GOT3 (cell line): Measurements from ENCODE around the gene ACTR2.
"Not testable (repeated sequence)": the region's sequence is repeated elsewhere in the genome, so short reads cannot be mapped to it uniquely, and the experiment has no call there.

Experiments
- DNase-seq: peaks from one replicate; lab custom pipeline; 2025; ENCODE audit warnings: mixed read lengths; lab: John Stamatoyannopoulos, UW

The ACTR2 gene

GRCh38 chr2:65231121-65231520, 3.5 kb downstream of the ACTR2 start:
- DNase-seq, result no peak

GRCh38 chr2:65231892-65232477, 4.4 kb downstream of the ACTR2 start:
- DNase-seq, result no peak

GRCh38 chr2:65232636-65233035, 5.0 kb downstream of the ACTR2 start:
- no peak for DNase-seq

GRCh38 chr2:65240657-65241056, 13.0 kb downstream of the ACTR2 start:
- no peak for DNase-seq

GRCh38 chr2:65244452-65244851, 16.8 kb downstream of the ACTR2 start:
- DNase-seq, result not testable (repeated sequence)

GRCh38 chr2:65252640-65253039, 25.0 kb downstream of the ACTR2 start:
- DNase-seq, result no peak

GRCh38 chr2:65255356-65255755, 27.7 kb downstream of the ACTR2 start:
- DNase-seq, result no peak

GRCh38 chr2:65256054-65256453, 28.4 kb downstream of the ACTR2 start:
- DNase-seq, result no peak

- not testable (repeated sequence) for DNase-seq
These were observed 30.2 kb downstream of the ACTR2 start for GRCh38 chr2:65257866-65258265.

- DNase-seq, result no peak
These were observed 34.0 kb downstream of the ACTR2 start for GRCh38 chr2:65261676-65262075.

- DNase-seq, result no peak
These were observed 35.6 kb downstream of the ACTR2 start for GRCh38 chr2:65263262-65263661.

GRCh38 chr2:65263986-65264385, 36.4 kb downstream of the ACTR2 start:
- DNase-seq, result no peak

GRCh38 chr2:65264821-65265670, 37.4 kb downstream of the ACTR2 start:
- DNase-seq, result no peak

- DNase-seq, result no peak
These were observed 38.0 kb downstream of the ACTR2 start for GRCh38 chr2:65265671-65266045.

GRCh38 chr2:65267008-65267407, 39.4 kb downstream of the ACTR2 start:
- DNase-seq, result no peak

- DNase-seq, result no peak
These were observed 41.3 kb downstream of the ACTR2 start for GRCh38 chr2:65268957-65269356.

- DNase-seq, result no peak
These were observed 45.7 kb downstream of the ACTR2 start for GRCh38 chr2:65273344-65273743.

GRCh38 chr2:65275141-65275915, 47.7 kb downstream of the ACTR2 start:
- no peak for DNase-seq

- DNase-seq, result no peak
These were observed 49.0 kb downstream of the ACTR2 start for GRCh38 chr2:65276609-65277008.

GRCh38 chr2:65277118-65277517, 49.5 kb downstream of the ACTR2 start:
- no peak for DNase-seq

GRCh38 chr2:65277791-65278483, 50.3 kb downstream of the ACTR2 start:
- DNase-seq, result no peak

- no peak for DNase-seq
These were observed 50.9 kb downstream of the ACTR2 start for GRCh38 chr2:65278531-65278981.
